Measurements from ENCODE around the gene CLHC1.
A peak's percentile ranks its signal among the peaks of the same experiment; 100 is the strongest.
"Not testable (repeated sequence)": the region's sequence is repeated elsewhere in the genome, so short reads cannot be mapped to it uniquely, and the experiment has no call there.

CLHC1 gene

GRCh38 chr2:55232863-55233657 is 967 bp upstream of the CLHC1 start:
- peak; percentile 1 for DNase-seq (ENCODE audit: low read depth)

- DNase-seq (ENCODE audit: low read depth) = peak; percentile 10
Measured at GRCh38 chr2:55231546-55232083, 478 bp downstream of the CLHC1 start.

DNA sequence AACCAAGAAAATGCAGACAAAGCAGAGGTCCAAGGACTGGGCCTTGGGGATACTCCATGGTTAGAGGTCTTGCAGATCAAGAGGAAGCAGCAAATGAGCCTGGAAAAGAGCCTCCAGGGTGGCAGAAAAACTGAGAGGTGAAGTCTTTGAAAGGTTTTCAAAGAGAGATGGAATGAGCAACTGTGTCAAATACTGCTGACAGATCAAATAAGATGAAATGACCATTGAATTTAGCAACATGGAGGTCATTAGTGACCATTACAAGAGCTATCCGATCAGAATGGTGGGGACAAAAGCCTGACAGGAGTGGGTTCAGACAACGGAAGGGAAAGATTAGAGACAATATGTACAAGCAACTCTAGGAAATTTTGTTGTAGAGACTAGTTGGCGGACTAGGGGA is 1.5 kb downstream of the CLHC1 start:
- no peak for DNase-seq (ENCODE audit: low read depth)

GRCh38 chr2:55229221-55229620 is 2.9 kb downstream of the CLHC1 start:
- no peak for DNase-seq (ENCODE audit: low read depth)

DNA sequence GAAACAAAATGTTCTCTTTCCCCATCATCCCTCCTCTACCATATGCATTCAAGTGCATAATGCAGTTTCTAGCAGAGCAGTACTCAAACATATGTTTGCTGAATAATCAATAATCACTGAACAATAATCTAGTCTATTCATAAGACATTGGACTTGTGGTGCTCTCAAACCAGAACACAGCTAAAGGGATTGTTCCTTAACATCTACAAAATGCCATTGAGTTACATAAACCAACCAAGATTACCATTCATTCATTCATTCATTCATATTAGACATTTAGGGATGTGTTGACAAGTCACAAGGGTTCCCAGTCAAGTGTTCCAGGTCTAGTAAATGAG is 3.9 kb downstream of the CLHC1 start:
- DNase-seq (ENCODE audit: low read depth) = no peak

DNA sequence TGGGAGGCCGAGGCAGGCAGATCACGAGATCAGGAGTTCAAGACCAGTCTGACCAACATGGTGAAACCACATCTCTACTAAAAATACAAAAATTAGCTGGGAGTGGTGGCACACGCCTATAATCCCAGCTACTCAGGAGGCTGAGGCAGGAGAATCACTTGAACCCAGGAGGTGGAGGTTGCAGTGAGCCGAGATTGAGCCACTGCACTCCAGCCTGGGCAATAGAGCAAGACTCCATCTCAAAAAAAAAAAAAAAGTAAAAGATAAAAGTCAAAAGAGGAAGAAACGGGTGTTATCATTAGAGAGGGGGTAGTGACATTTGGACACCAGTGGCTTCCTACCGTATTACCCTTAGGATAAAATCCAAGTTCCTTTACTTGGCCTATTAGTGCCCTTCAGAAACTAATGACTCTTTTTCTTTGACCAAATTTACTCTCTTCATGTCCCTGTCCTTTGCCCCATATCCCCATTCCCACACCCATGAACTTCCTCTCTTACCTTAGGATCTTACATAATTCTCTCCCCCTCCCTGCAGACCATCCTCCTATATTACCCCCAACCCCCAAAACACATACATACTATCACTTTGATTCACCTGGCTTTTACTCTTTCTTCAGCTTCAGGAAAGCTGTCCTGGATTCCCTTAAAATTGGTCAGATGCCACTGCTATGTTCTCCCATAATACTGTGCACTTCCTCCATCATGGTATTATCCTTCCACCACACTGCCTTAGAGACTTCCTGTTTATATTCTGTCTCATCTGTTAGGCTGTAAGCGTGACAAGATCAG is 4.5 kb downstream of the CLHC1 start:
- DNase-seq (ENCODE audit: low read depth) = not testable (repeated sequence)

DNA sequence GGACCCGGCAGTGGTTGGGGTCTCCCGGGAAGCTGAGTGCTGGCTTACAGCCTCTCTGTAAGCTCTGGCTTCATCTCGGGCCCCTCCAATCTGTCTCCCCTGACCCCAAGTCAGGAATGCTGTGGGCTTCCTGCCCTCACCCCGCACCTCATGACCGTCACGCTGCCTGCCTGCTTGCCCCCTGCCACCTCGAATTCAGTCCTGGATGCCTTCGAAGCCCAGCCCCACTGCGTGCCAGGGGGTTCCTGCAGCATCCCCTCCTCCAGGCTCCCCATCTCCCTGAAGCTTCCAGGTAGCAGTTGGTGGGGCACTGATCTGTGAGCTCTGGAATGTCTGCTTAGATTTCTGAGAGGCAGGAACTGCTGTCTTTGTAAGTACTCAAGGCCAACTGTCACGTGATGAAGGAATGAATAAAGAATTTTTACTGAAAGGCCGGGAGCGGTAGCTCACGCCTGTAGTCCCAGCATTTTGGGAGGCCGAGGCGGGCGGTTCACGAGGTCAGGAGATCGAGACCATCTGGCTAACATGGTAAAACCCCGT is 6.5 kb downstream of the CLHC1 start:
- DNase-seq (ENCODE audit: low read depth) = no peak

GRCh38 chr2:55224761-55225261 is 7.3 kb downstream of the CLHC1 start:
- no peak for DNase-seq (ENCODE audit: low read depth)

DNA sequence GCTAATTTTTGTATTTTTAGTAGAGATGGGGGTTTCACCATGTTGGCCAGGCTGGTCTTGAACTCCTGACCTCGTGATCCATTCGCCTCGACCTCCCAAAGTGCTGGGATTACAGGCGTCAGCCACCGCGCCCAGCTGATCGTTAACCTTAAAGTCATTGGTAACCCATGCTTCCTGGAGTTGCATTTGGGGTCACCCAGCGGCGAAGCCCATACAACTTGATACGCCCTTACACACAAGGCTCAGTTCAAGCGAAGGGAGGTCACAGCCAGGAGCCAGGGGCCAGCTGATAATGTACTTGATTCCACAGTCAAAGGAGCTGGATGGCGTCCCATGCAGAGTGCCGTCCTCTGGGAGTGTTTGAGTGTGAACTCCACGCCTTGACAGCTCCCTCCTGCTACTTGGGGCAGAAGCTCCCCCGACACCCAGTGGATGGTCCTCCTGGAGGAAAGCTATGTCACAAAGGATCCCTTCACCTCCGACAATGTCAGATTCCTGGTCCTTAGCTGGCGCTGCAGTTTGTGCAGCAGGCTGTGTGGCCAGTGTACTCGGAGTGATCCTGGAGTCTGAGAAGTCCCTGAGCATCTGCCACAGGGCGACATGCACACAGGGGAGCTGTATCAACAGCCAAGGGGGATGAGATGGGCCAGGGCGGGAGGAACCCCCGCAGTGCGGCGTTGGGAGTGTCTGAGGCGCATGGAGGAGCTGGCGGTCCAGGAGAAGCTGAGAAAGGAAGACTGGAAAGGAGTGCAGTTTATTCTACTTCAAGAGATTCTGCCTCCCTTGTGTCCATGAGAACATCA is 7.9 kb downstream of the CLHC1 start:
- DNase-seq (ENCODE audit: low read depth) = no peak

- DNase-seq (ENCODE audit: low read depth) = no peak
Measured at GRCh38 chr2:55213822-55214221, 18.3 kb downstream of the CLHC1 start.

DNA sequence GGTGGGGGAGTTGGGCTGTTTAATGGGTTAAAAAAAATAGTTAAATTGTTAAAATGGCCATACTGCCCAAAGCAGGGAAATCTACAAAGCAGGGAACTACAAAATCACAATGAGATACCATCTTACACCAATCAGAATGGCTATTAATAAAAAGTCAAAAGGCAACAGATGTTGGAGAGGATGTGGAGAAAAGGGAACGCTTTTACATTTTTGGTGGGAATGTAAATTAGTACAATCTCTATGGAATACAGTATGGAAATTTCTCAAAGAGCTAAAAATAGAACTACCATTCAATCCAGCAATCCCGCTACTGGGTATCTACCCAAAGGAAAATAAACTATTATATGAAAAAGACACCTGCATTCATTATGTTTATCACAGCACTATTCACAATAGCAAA is 27.1 kb downstream of the CLHC1 start:
- DNase-seq (ENCODE audit: low read depth) = no peak

GRCh38 chr2:55204536-55204935 is 27.6 kb downstream of the CLHC1 start:
- no peak for DNase-seq (ENCODE audit: low read depth)

- DNase-seq (ENCODE audit: low read depth) = no peak
Measured at GRCh38 chr2:55200416-55200815, 31.7 kb downstream of the CLHC1 start.

- DNase-seq (ENCODE audit: low read depth) = no peak
Measured at GRCh38 chr2:55196526-55196925, 35.6 kb downstream of the CLHC1 start.

DNA sequence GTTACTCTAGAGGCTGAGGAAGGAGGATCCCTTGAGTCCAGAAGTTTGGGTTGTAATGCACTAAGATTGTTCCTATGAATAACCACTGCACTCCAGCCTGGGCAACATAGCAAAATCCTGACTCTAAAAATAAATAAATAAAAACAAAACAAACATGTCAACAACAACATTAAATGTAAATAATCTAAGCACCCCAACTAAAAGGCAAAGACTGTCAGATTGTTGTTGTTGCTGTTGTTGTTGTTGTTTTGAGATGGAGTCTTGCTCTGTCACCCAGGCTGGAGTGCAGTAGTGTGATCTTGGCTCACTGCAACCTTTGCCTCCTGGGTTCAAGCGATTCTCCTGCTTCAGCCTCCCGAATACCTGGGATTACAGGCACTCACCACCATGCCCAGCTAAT is 40.2 kb downstream of the CLHC1 start:
- not testable (repeated sequence) for DNase-seq (ENCODE audit: low read depth)

GRCh38 chr2:55186837-55187236 is 45.3 kb downstream of the CLHC1 start:
- not testable (repeated sequence) for DNase-seq (ENCODE audit: low read depth)

DNA sequence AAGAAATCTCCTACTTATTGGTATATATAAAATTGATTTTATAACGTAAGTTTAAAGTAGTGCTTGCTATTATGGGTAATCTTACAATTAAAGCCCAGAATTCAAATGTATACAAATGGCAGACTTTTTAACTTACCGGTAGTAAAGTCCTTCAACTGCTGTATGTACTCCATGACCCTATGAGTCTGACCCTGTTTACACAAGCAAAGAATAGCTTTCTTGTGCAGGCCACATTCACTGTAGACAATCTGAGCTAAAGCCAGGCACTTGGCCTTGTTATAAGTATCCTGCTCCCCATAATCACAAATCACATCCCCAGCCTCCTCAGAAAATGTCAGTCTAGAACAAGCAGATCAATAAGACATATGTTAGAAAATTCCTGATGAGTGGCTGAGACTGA is 51.7 kb downstream of the CLHC1 start:
- DNase-seq (ENCODE audit: low read depth) = no peak

GRCh38 chr2:55176094-55176415 is 56.0 kb downstream of the CLHC1 start:
- no peak for DNase-seq (ENCODE audit: low read depth)

DNA sequence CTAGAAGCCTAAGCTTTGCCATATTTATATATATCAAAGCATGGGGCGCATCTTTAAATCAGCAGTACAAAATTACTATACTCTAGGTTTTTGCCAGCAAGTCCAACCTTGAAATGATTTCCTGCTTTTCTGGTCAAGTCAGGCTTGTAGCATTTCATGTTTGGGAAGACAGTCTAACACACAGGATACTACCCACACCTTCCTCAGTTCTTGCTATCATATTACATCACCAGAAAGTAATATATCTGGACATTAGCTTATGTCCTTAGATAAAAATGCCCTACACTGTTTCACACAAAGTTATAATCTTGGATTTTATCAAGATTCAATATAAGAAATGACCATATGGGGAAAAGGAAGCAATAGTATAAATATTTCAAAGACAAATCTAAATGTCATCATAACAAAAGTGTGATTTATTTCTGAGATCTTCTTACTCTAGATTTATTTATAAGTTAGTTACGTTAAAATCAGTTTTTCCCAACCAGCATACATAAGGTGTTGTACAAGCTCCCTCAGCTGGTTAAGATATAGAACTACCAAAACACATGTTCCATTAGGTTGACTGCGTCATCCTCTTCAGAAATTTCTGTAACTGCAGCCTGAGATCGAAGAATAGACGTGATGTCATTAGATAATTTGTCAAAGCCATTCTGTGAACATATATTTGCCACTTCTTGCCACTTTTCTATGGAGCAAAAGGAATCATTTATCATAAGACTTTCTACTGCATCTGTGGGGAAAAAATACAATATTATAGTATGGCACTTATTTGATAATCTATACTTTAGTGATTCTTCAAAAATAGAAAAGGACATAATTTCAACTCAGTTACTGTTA is 56.6 kb downstream of the CLHC1 start:
- DNase-seq (ENCODE audit: low read depth) = peak; percentile 50

- DNase-seq (ENCODE audit: low read depth) = no peak
Measured at GRCh38 chr2:55173438-55174054, 58.5 kb downstream of the CLHC1 start.

- no peak for DNase-seq (ENCODE audit: low read depth)
Measured at GRCh38 chr2:55169915-55170314, 62.2 kb downstream of the CLHC1 start.

Data from stromal cell of bone marrow (primary cell).